HepG2 (cell line): ENCODE measurements around the gene ANKRD52. TPM values are rescaled to one million over a fixed set of nuclear protein-coding genes. Genes with fewer than 3 reads are reported as not detected.

Source experiments
- EEA1 ChIP-seq: sonication (generic); formaldehyde crosslinking; IDR thresholded peaks from 2 replicates; pipeline ENCODE4 v1.5.1; 2020; ENCODE audit warnings: mild to moderate bottlenecking, missing genetic modification reagents, borderline replicate concordance
- HHEX ChIP-seq: IDR thresholded peaks from 2 replicates; pipeline ENCODE4 v1.6.1; 2016; ENCODE audit warnings: control low read depth
- KAT8 ChIP-seq: IDR thresholded peaks from 2 replicates; pipeline ENCODE4 v1.6.1; 2016; ENCODE audit warnings: missing genetic modification reagents, missing compliant biosample characterization
- NCOA5 ChIP-seq: sonication (generic); formaldehyde crosslinking; IDR thresholded peaks from 2 replicates; pipeline ENCODE4 v1.4.0; 2020; ENCODE audit warnings: missing genetic modification reagents
- NFAT5 ChIP-seq: sonication (generic); formaldehyde crosslinking; IDR thresholded peaks from 2 replicates; pipeline ENCODE4 v1.4.0; 2020; ENCODE audit warnings: missing genetic modification reagents
- REST ChIP-seq, 2 experiments: IDR thresholded peaks; 2 replicates each; pipeline ENCODE4 v1.6.1; 2011 to 2012; ENCODE audit warnings: low read length in 2 of 2, borderline replicate concordance in 1 of 2, low read depth in 1 of 2, mild to moderate bottlenecking in 1 of 2, moderate library complexity in 1 of 2
- XRCC5 ChIP-seq: fragments of 200-400 bp; formaldehyde crosslinking; optimal IDR thresholded peaks from 2 replicates; pipeline ENCODE3; 2017; ENCODE audit warnings: mild to moderate bottlenecking, low read length
- ZNF17 ChIP-seq: sonication (generic); formaldehyde crosslinking; IDR thresholded peaks from 2 replicates; pipeline ENCODE4 v1.5.0; 2020; ENCODE audit warnings: mild to moderate bottlenecking, missing genetic modification reagents
- polyA plus RNA-seq, 8 experiments: library from polyadenylated mRNA; depleted of rRNA in 3 of 8; stranded (reverse) in 7 of 8; unstranded in 1 of 8; fragments of >200 nt; fragmentation: Illumina TruSeq in 4 of 8; extraction: Trizol in 4 of 8; gene quantifications; 2 replicates each; pipeline versions ENCODE4 v1.2.1 to v1.2.3, GENCODE V29; 2011 to 2016; ENCODE audit warnings: low read depth in 4 of 8, missing spikeins in 1 of 8, mixed read lengths in 1 of 8; ENCODE audit not compliant: insufficient read depth in 1 of 8
- total RNA-seq, 5 experiments: library from RNA; depleted of rRNA; stranded (reverse); fragments of >200 nt; fragmentation: Illumina TruSeq; extraction: Trizol; gene quantifications; 2 replicates each; pipeline ENCODE4 v1.2.3, GENCODE V29; 2016; ENCODE audit warnings: low read depth in 1 of 5
- TF ChIP-seq, protein P1 (sequence below): sonication (generic); formaldehyde crosslinking; IDR thresholded peaks from 2 replicates; pipeline ENCODE4; 2020; ENCODE audit warnings: missing genetic modification reagents, mild to moderate bottlenecking, borderline replicate concordance
- TF ChIP-seq, protein P2 (sequence below): sonication (generic); formaldehyde crosslinking; IDR thresholded peaks from 2 replicates; pipeline ENCODE4 v1.8.1; 2023; ENCODE audit warnings: missing genetic modification reagents, mild to moderate bottlenecking, borderline replicate concordance
- TF ChIP-seq, protein P3 (sequence below): sonication (generic); formaldehyde crosslinking; IDR thresholded peaks from 2 replicates; pipeline ENCODE4 v1.4.0; 2020; ENCODE audit warnings: missing genetic modification reagents, mild to moderate bottlenecking, borderline replicate concordance
- TF ChIP-seq, protein P4 (sequence below): sonication (generic); formaldehyde crosslinking; IDR thresholded peaks from 2 replicates; pipeline ENCODE4 v1.4.0; 2020; ENCODE audit warnings: missing genetic modification reagents

The ANKRD52 gene
- total and polyA plus RNA-seq, 2 of the 13 experiments (the other 11 are each of a cell fraction or from before 2014, with no cell fraction given) = 7.8 to 9.2 TPM

DNA sequence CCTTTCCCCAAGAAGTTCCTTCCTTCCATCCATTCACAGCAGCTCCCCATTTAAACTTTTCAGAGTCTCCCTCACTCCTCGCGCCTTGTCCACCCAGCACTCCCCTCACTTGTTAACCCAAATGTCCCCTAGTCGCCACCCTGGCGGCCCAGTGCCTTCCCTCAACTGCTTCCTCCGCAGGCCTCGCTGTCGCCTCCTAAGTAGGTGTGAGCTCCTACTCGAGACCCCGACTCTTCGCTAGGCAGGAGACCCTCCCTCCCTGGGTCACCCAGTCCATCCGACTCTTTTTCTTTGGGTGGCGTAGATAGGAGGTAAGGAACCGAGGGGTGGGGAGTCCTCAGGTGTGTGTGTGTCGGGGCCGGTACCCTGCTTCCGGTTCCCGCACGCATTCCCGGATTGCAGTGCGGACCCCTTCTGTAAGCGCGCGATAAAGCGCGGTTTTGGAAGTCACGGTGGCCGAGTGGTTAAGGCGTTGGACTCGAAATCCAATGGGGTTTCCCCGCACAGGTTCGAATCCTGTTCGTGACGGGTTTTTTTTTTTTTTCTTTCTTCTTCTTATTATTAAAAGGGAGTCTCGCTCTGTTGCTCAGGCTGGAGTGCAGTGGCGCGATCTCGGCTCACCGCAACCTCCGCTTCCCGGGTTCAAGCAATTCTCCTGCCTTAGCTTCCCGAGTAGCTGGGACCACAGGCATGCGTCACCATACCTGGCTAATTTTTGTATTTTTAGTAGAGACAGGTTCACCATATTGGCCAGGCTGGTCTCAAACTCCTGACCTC lies 68.1 kb downstream of the ANKRD52 start (continued):
- TF ChIP-seq, protein P1, sequence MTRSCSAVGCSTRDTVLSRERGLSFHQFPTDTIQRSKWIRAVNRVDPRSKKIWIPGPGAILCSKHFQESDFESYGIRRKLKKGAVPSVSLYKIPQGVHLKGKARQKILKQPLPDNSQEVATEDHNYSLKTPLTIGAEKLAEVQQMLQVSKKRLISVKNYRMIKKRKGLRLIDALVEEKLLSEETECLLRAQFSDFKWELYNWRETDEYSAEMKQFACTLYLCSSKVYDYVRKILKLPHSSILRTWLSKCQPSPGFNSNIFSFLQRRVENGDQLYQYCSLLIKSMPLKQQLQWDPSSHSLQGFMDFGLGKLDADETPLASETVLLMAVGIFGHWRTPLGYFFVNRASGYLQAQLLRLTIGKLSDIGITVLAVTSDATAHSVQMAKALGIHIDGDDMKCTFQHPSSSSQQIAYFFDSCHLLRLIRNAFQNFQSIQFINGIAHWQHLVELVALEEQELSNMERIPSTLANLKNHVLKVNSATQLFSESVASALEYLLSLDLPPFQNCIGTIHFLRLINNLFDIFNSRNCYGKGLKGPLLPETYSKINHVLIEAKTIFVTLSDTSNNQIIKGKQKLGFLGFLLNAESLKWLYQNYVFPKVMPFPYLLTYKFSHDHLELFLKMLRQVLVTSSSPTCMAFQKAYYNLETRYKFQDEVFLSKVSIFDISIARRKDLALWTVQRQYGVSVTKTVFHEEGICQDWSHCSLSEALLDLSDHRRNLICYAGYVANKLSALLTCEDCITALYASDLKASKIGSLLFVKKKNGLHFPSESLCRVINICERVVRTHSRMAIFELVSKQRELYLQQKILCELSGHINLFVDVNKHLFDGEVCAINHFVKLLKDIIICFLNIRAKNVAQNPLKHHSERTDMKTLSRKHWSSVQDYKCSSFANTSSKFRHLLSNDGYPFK (CRISPR knock-in tag) = peak; percentile 80; the same call in 1 of the 2 replicates
- TF ChIP-seq, protein P2, sequence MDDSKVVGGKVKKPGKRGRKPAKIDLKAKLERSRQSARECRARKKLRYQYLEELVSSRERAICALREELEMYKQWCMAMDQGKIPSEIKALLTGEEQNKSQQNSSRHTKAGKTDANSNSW = 0 out of 2 replicates have a peak, but pooled peaks have one; percentile 41
- TF ChIP-seq ZNF17 (CRISPR knock-in tag) (no peak), HHEX (CRISPR knock-in tag) (no peak), NFAT5 (CRISPR knock-in tag) (no peak), KAT8 (peak; percentile 64), EEA1 (0 out of 2 replicates have a peak, but pooled peaks have one; percentile 12), REST (IDR thresholded peaks at IDR 0.05; ENCODE audit: borderline replicate concordance in 1 of 2, low read depth in 1 of 2, low read length in 2 of 2) (no peak), NCOA5 (CRISPR knock-in tag) (no peak), XRCC5 (no peak)
- TF ChIP-seq, protein P3, sequence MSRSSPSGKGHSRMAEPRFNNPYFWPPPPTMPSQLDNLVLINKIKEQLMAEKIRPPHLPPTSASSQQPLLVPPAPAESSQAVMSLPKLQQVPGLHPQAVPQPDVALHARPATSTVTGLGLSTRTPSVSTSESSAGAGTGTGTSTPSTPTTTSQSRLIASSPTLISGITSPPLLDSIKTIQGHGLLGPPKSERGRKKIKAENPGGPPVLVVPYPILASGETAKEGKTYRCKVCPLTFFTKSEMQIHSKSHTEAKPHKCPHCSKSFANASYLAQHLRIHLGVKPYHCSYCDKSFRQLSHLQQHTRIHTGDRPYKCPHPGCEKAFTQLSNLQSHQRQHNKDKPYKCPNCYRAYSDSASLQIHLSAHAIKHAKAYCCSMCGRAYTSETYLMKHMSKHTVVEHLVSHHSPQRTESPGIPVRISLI = peak; percentile 95
- TF ChIP-seq, protein P4, sequence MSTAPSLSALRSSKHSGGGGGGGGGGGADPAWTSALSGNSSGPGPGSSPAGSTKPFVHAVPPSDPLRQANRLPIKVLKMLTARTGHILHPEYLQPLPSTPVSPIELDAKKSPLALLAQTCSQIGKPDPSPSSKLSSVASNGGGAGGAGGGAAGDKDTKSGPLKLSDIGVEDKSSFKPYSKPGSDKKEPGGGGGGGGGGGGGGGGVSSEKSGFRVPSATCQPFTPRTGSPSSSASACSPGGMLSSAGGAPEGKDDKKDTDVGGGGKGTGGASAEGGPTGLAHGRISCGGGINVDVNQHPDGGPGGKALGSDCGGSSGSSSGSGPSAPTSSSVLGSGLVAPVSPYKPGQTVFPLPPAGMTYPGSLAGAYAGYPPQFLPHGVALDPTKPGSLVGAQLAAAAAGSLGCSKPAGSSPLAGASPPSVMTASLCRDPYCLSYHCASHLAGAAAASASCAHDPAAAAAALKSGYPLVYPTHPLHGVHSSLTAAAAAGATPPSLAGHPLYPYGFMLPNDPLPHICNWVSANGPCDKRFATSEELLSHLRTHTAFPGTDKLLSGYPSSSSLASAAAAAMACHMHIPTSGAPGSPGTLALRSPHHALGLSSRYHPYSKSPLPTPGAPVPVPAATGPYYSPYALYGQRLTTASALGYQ (CRISPR knock-in tag) = 0 out of 2 replicates have a peak, but pooled peaks have one; percentile 34
